IMR-90 (cell line): ENCODE measurements around the gene RANGRF. TPM values are rescaled to one million over a fixed set of nuclear protein-coding genes. Genes with fewer than 3 reads are reported as not detected.

ENCODE experiments used
- ATAC-seq: fragments of 200-7000 bp; cut with Tn5 transposase; 2 replicates; pipeline ENCODE4 v1.9.1; 2020; ENCODE audit warnings: low read depth, mild to moderate bottlenecking, moderate library complexity
- BruUV-seq: library from RNA; stranded (reverse); fragments of 400-500 nt; replicated peaks from 2 replicates; lab custom pipeline; 2021; lab: Mats Ljungman, UMichigan
- CTCF ChIA-PET: fragments of 300-600 bp; formaldehyde crosslinking; extraction: SDS; loops from one replicate; lab custom pipeline; 2021; ENCODE audit warnings: antibody characterized with exemption; lab: Yijun Ruan, JAX
- POLR2A ChIA-PET: fragments of 300-600 bp; sonication (Branson Sonifier 250); formaldehyde crosslinking; loops from one replicate; lab custom pipeline; 2022; ENCODE audit warnings: antibody characterized with exemption; ENCODE audit not compliant: unreplicated experiment; lab: Charles Lee
- DNase-seq: peaks from one replicate; pipeline ENCODE4 v3.0.0; 2013
- H2AFZ ChIP-seq: replicated peaks from 2 replicates; pipeline ENCODE3; 2013; ENCODE audit warnings: low read length, mild to moderate bottlenecking; ENCODE audit not compliant: poor library complexity
- H2AK5ac ChIP-seq: 2 replicates; pipeline ENCODE4 v1.6.1; 2013; ENCODE audit warnings: low read depth, low read length, inconsistent platforms
- H2AK9ac ChIP-seq: replicated peaks from 2 replicates; pipeline ENCODE3; 2013; ENCODE audit warnings: mild to moderate bottlenecking, low read depth, low read length, moderate library complexity; ENCODE audit not compliant: poor library complexity
- H2BK120ac ChIP-seq: 2 replicates; pipeline ENCODE4 v1.6.1; 2013; ENCODE audit warnings: low read depth, low read length, inconsistent platforms
- H2BK15ac ChIP-seq: 3 replicates; pipeline ENCODE4 v1.6.1; 2013; ENCODE audit warnings: low read depth, low read length, inconsistent platforms
- H2BK20ac ChIP-seq: 2 replicates; pipeline ENCODE4 v1.6.1; 2013; ENCODE audit warnings: low read depth, mild to moderate bottlenecking, inconsistent platforms, low read length, moderate library complexity
- H2BK5ac ChIP-seq: 2 replicates; pipeline ENCODE4 v1.6.1; 2013; ENCODE audit warnings: mild to moderate bottlenecking, low read depth, low read length, inconsistent platforms; ENCODE audit not compliant: poor library complexity, severe bottlenecking
- H3K14ac ChIP-seq: replicated peaks from 2 replicates; pipeline ENCODE4 v1.6.1; 2013; ENCODE audit warnings: low read depth, low read length, inconsistent platforms
- H3K18ac ChIP-seq: 2 replicates; pipeline ENCODE4 v1.6.1; 2013; ENCODE audit warnings: low read depth, low read length, control low read depth
- H3K23ac ChIP-seq: 2 replicates; pipeline ENCODE4 v1.6.1; 2013; ENCODE audit warnings: low read depth, low read length, inconsistent platforms
- H3K27ac ChIP-seq: 2 replicates; pipeline ENCODE4 v1.5.1; 2013; ENCODE audit warnings: mild to moderate bottlenecking, control low read depth, low read length; ENCODE audit not compliant: insufficient read depth
- H3K27me3 ChIP-seq: 2 replicates; pipeline ENCODE4 v1.6.1; 2013; ENCODE audit warnings: low read length; ENCODE audit not compliant: control insufficient read depth, insufficient read depth
- H3K36me3 ChIP-seq: 2 replicates; pipeline ENCODE4 v1.6.1; 2013; ENCODE audit warnings: low read length, mixed read lengths; ENCODE audit not compliant: control insufficient read depth, insufficient read depth
- H3K4ac ChIP-seq: 2 replicates; pipeline ENCODE4 v1.6.1; 2013; ENCODE audit warnings: low read depth, low read length, inconsistent platforms
- H3K4me1 ChIP-seq: 2 replicates; pipeline ENCODE4 v1.6.1; 2013; ENCODE audit warnings: low read length, mixed read lengths; ENCODE audit not compliant: control insufficient read depth, insufficient read depth
- H3K4me2 ChIP-seq: 2 replicates; pipeline ENCODE4 v1.6.1; 2013; ENCODE audit warnings: low read depth, mild to moderate bottlenecking, control low read depth, low read length, moderate library complexity
- H3K4me3 ChIP-seq: 2 replicates; pipeline ENCODE4 v1.5.1; 2013; ENCODE audit warnings: low read depth, mild to moderate bottlenecking, control low read depth, low read length, moderate library complexity; ENCODE audit not compliant: insufficient read depth
- H3K56ac ChIP-seq: 2 replicates; pipeline ENCODE4 v1.6.1; 2013; ENCODE audit warnings: low read length, inconsistent platforms; ENCODE audit not compliant: insufficient read depth; ENCODE audit errors: extremely low read depth
- H3K79me1 ChIP-seq, 2 experiments: 2 replicates each; pipeline ENCODE4 v1.6.1; 2013; ENCODE audit warnings: low read length in 2 of 2, inconsistent platforms in 1 of 2, low read depth in 1 of 2
- H3K9ac ChIP-seq: 2 replicates; pipeline ENCODE4 v1.6.1; 2013; ENCODE audit warnings: low read depth, low read length, control low read depth
- H3K9me1 ChIP-seq: 2 replicates; pipeline ENCODE4 v1.6.1; 2013; ENCODE audit warnings: low read length, inconsistent platforms; ENCODE audit not compliant: insufficient read depth
- H3K9me3 ChIP-seq: 2 replicates; pipeline ENCODE4 v1.6.1; 2013; ENCODE audit warnings: low read length; ENCODE audit not compliant: control insufficient read depth, insufficient read depth
- H4K20me1 ChIP-seq: 2 replicates; pipeline ENCODE4 v1.6.1; 2013; ENCODE audit warnings: low read length, inconsistent platforms; ENCODE audit not compliant: insufficient read depth
- H4K5ac ChIP-seq: 2 replicates; pipeline ENCODE4 v1.6.1; 2013; ENCODE audit warnings: mild to moderate bottlenecking, low read depth, low read length, control low read depth
- H4K8ac ChIP-seq, 2 experiments: 2 replicates each; pipeline ENCODE4 v1.6.1; 2013; ENCODE audit warnings: low read depth in 2 of 2, low read length in 2 of 2, control low read depth in 1 of 2, inconsistent platforms in 1 of 2
- H4K91ac ChIP-seq: 2 replicates; pipeline ENCODE4 v1.6.1; 2013; ENCODE audit warnings: low read depth, low read length, inconsistent platforms; ENCODE audit not compliant: insufficient read depth
- BHLHE40 ChIP-seq: fragments of 150-350 bp; IDR thresholded peaks from 2 replicates; pipeline ENCODE4 v1.6.1; 2016; ENCODE audit warnings: mild to moderate bottlenecking, low read depth, low read length
- CHD1 ChIP-seq: IDR thresholded peaks from 2 replicates; pipeline ENCODE4 v1.6.1; 2012; ENCODE audit warnings: low read depth, low read length, improper control_type of control experiment
- CTCF ChIP-seq: conservative IDR thresholded peaks from 2 replicates; pipeline ENCODE4 v1.5.1; 2012; ENCODE audit warnings: mild to moderate bottlenecking, low read depth, low read length, improper control_type of control experiment
- ELK1 ChIP-seq: fragments of 150-350 bp; IDR thresholded peaks from 2 replicates; pipeline ENCODE4 v1.6.1; 2016; ENCODE audit warnings: low read depth, mild to moderate bottlenecking, low read length, moderate library complexity, borderline replicate concordance
- FOS ChIP-seq: fragments of 150-350 bp; IDR thresholded peaks from 2 replicates; pipeline ENCODE4 v1.6.1; 2016; ENCODE audit warnings: low read depth, low read length
- MAFK ChIP-seq: IDR thresholded peaks from 2 replicates; pipeline ENCODE4 v1.6.1; 2012; ENCODE audit warnings: low read depth, low read length, improper control_type of control experiment
- MAZ ChIP-seq: IDR thresholded peaks from 2 replicates; pipeline ENCODE4 v1.6.1; 2012; ENCODE audit warnings: low read depth, mild to moderate bottlenecking, low read length, improper control_type of control experiment, moderate library complexity, borderline replicate concordance
- MXI1 ChIP-seq: IDR thresholded peaks from 2 replicates; pipeline ENCODE4 v1.6.1; 2012; ENCODE audit warnings: low read depth, mild to moderate bottlenecking, low read length, moderate library complexity, borderline replicate concordance
- NFE2L2 ChIP-seq: fragments of 150-350 bp; IDR thresholded peaks from 2 replicates; pipeline ENCODE4 v1.6.1; 2016; ENCODE audit warnings: low read depth, mild to moderate bottlenecking, low read length
- POLR2A ChIP-seq: IDR thresholded peaks from 2 replicates; pipeline ENCODE4 v1.6.1; 2012; ENCODE audit warnings: mild to moderate bottlenecking, low read depth, low read length
- RAD21 ChIP-seq: IDR thresholded peaks from 2 replicates; pipeline ENCODE4 v1.6.1; 2012; ENCODE audit warnings: low read length, improper control_type of control experiment
- RCOR1 ChIP-seq: IDR thresholded peaks from 2 replicates; pipeline ENCODE4 v1.6.1; 2012; ENCODE audit warnings: mild to moderate bottlenecking, low read length, improper control_type of control experiment; ENCODE audit not compliant: insufficient replicate concordance
- RFX5 ChIP-seq: IDR thresholded peaks from 2 replicates; pipeline ENCODE4 v1.8.0; 2012; ENCODE audit warnings: low read depth, mild to moderate bottlenecking, low read length, moderate library complexity
- SMC3 ChIP-seq: fragments of 150-350 bp; IDR thresholded peaks from 2 replicates; pipeline ENCODE4 v1.6.1; 2016; ENCODE audit warnings: low read depth, mild to moderate bottlenecking, antibody characterized with exemption, low read length, moderate library complexity
- WGBS, 2 experiments: methylation state at CpG; one replicate each; pipeline versions ENCODE4 v1.1.5 to v1.1.7; 2013; ENCODE audit warnings: missing lambda C conversion rate in 2 of 2; ENCODE audit not compliant: insufficient read length in 1 of 2; ENCODE audit errors: extremely low coverage in 2 of 2; 5-methylcytosine and 5-hydroxymethylcytosine counted together
- dilution Hi-C: fragments of 300-500 bp; cut with HindIII; formaldehyde crosslinking; loops from one replicate; pipeline ENCODE4 v1.14.3; 2018; ENCODE audit warnings: low sequenced_read_pairs; ENCODE audit not compliant: unreplicated experiment
- in situ Hi-C: fragments of 300-500 bp; cut with MboI; formaldehyde crosslinking; loops from 3 replicates; pipeline ENCODE4 v1.14.3; 2019; ENCODE audit warnings: low sequenced_read_pairs, inconsistent platforms, mixed read lengths
- intact Hi-C: fragments of 100-400 bp; cut with micrococcal nuclease; formaldehyde crosslinking; loops from 2 replicates; pipeline ENCODE4 v1.10.0; 2022
- polyA plus RNA-seq, 3 experiments: library from polyadenylated mRNA; depleted of rRNA; stranded (reverse); fragments of >200 nt; gene quantifications; 2 replicates each; pipeline ENCODE4 v1.2.3, GENCODE V29; 2012; ENCODE audit warnings: low replicate concordance in 1 of 3
- total RNA-seq: library from RNA; depleted of rRNA; stranded (reverse); fragments of >200 nt; gene quantifications from 2 replicates; pipeline ENCODE4 v1.2.3, GENCODE V29; 2012
- TF ChIP-seq, protein P1 (sequence below): fragments of 150-350 bp; IDR thresholded peaks from 2 replicates; pipeline ENCODE4 v1.6.1; 2017; ENCODE audit warnings: mild to moderate bottlenecking, antibody characterized with exemption, low read length, low read depth

RANGRF gene
- total and polyA plus RNA-seq, 2 of the 4 experiments (the other 2 are of a cell fraction): 19.5 to 36.6 TPM

DNA sequence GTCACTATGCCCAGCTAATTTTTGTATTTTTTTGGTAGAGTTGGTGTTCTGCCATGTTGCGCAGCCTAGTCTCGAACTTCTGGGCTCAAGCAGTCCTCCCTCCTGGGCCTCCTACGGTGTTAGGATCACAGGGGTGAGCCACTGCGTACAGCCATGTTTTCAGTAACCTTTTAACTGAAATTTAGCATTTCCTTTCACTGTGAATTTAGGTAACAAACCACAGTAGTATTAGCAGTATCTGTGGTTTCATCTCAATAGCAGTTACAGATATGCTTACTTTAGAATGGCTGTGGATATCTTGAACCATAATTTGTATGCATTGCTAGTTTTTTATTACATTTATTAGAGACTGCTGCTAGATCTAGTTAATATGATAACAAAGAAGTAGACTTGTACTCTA, 4.3 kb upstream of the RANGRF start:
- Histone ChIP-seq H3K18ac (no peak overlapping the region), H3K79me1 (peaks cover 2 to 14% of the 10 kb centered on the region in 2 experiments; a peak in 3 of 4 replicates), H3K27me3 (no peaks in the 10 kb centered on the region), H4K8ac (no peak overlapping the region), H3K23ac (no peak overlapping the region), H2AK9ac (no peak overlapping the region), H3K4me3 (no peak overlapping the region), H2BK120ac (no peak overlapping the region), H3K4ac (no peak overlapping the region), H2BK15ac (no peak overlapping the region), H2BK20ac (no peak overlapping the region), H3K9me1 (peaks cover 7% of the 10 kb centered on the region), H2AFZ (no peak overlapping the region), H3K27ac (no peak overlapping the region), H4K5ac (no peak overlapping the region), H3K56ac (no peak overlapping the region), H2BK5ac (no peak overlapping the region), H3K9me3 (no peaks in the 10 kb centered on the region), H4K20me1 (no peaks in the 10 kb centered on the region), H3K36me3 (no peaks in the 10 kb centered on the region), H4K91ac (no peak overlapping the region), H3K4me2 (no peak overlapping the region), H2AK5ac (no peak overlapping the region), H3K9ac (no peak overlapping the region), H3K4me1 (peaks cover 7% of the 10 kb centered on the region), H3K14ac (no peak overlapping the region)
- ChIA-PET POLR2A (interaction anchor here (0.5 kb wide), 1 partner anchor 46 kb away, joined by 5 read pairs; no protein-coding TSS in a partner anchor), CTCF (no interaction called here)
- ATAC-seq: no peak
- in situ Hi-C loops (no loop called here), dilution Hi-C loops (no loop called here), intact Hi-C loops (no loop called here)
- DNase-seq: no peak
- no TSS peak for BruUV-seq
- TF ChIP-seq MXI1 (no peak), CTCF (no peak), CHD1 (no peak), SMC3 (no peak), ELK1 (no peak), RAD21 (no peak), POLR2A (no peak), MAZ (no peak), RCOR1 (no peak), NFE2L2 (no peak), BHLHE40 (no peak), MAFK (no peak), FOS (no peak), RFX5 (no peak)
- TF ChIP-seq, protein P1, sequence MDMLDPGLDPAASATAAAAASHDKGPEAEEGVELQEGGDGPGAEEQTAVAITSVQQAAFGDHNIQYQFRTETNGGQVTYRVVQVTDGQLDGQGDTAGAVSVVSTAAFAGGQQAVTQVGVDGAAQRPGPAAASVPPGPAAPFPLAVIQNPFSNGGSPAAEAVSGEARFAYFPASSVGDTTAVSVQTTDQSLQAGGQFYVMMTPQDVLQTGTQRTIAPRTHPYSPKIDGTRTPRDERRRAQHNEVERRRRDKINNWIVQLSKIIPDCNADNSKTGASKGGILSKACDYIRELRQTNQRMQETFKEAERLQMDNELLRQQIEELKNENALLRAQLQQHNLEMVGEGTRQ: no peak
- no CpG with 5 or more reads among the region's 4 CpGs for WGBS, 2 experiments
